K562 (cell line): Measurements from ENCODE around the gene TMEM215. TPM values are rescaled to one million over a fixed set of nuclear protein-coding genes. Genes with fewer than 3 reads are reported as not detected.

Experiments used
- ATAC-seq: fragments of 200-7000 bp; cut with Tn5 transposase; 3 replicates; pipeline ENCODE4 v1.9.1; 2020; ENCODE audit warnings: moderate library complexity
- BruUV-seq: library from RNA; stranded (reverse); fragments of 400-500 nt; replicated peaks from 2 replicates; lab custom pipeline; 2021; lab: Mats Ljungman, UMichigan
- CTCF ChIA-PET: fragments of 300-600 bp; formaldehyde crosslinking; extraction: SDS; loops from one replicate; lab custom pipeline; 2021; ENCODE audit warnings: low intra/inter-chr PET ratio; lab: Yijun Ruan, JAX
- POLR2A ChIA-PET: fragments of 300-600, 350-650 bp; sonication (Branson Sonifier 250); formaldehyde crosslinking; extraction: SDS; loops from one replicate; lab custom pipeline; 2021; ENCODE audit warnings: antibody characterized with exemption, inconsistent platforms; lab: Yijun Ruan, JAX
- DNase-seq, 4 experiments: peaks; one replicate each; pipeline versions ENCODE4 v3.0.0 to v3.0.0-alpha.2; 2011 to 2018; ENCODE audit warnings: low spot score in 3 of 4, mixed read lengths in 3 of 4; ENCODE audit errors: extremely low read depth in 1 of 4
- FAIRE-seq: peaks from 2 replicates; lab custom pipeline; 2011; peaks lifted over from hg19 to GRCh38; lab: Jason Lieb, UNC
- H2AFZ ChIP-seq: 2 replicates; pipeline ENCODE4 v1.6.0; 2011; ENCODE audit warnings: low read depth, low read length, control low read depth, inconsistent platforms
- H3K27ac ChIP-seq: fragments of 200-600 bp; 3 replicates; pipeline ENCODE4 v1.8.0; 2011; ENCODE audit warnings: low read depth, mild to moderate bottlenecking, control low read depth, inconsistent platforms, low read length, moderate library complexity, mixed read lengths; ENCODE audit errors: extremely low read depth
- H3K27me3 ChIP-seq, 2 experiments: fragments of 300-600 bp in 1 of 2; 2 replicates in 1 of 2; 3 replicates in 1 of 2; pipeline versions ENCODE4 v1.6.0 to v1.8.0; 2011; ENCODE audit warnings: inconsistent platforms in 2 of 2, low read length in 2 of 2, mild to moderate bottlenecking in 1 of 2, mixed read lengths in 1 of 2, moderate library complexity in 1 of 2; ENCODE audit not compliant: control insufficient read depth in 2 of 2, insufficient read depth in 2 of 2
- H3K36me3 ChIP-seq: fragments of 300-600 bp; 3 replicates; pipeline ENCODE4 v1.8.0; 2011; ENCODE audit warnings: mild to moderate bottlenecking, low read length, inconsistent platforms; ENCODE audit not compliant: control insufficient read depth, insufficient read depth
- H3K4me1 ChIP-seq, 2 experiments: fragments of 200-600 bp in 1 of 2; replicated peaks in 1 of 2; 2 replicates in 1 of 2; 3 replicates in 1 of 2; pipeline versions ENCODE4 v1.5.1 to v1.8.0; 2011; ENCODE audit warnings: inconsistent platforms in 2 of 2, low read length in 2 of 2, mild to moderate bottlenecking in 1 of 2, mixed read lengths in 1 of 2, moderate library complexity in 1 of 2; ENCODE audit not compliant: control insufficient read depth in 2 of 2, insufficient read depth in 2 of 2
- H3K4me2 ChIP-seq: 2 replicates; pipeline ENCODE4 v1.6.1; 2011; ENCODE audit warnings: low read length, control low read depth, inconsistent platforms, mixed read lengths; ENCODE audit not compliant: insufficient read depth
- H3K4me3 ChIP-seq: fragments of 200-600 bp; sonication (generic), shearing (Covaris generic); 2 replicates; pipeline ENCODE4 v1.5.1; 2016; ENCODE audit warnings: control low read depth, inconsistent platforms
- H3K79me2 ChIP-seq: fragments of 200-600 bp; 3 replicates; pipeline ENCODE4 v1.8.0; 2011; ENCODE audit warnings: low read length, inconsistent platforms; ENCODE audit not compliant: control insufficient read depth, insufficient read depth
- H3K9ac ChIP-seq, 2 experiments: 2 replicates each; pipeline versions ENCODE4 v1.6.0 to v1.6.1; 2011; ENCODE audit warnings: low read depth in 2 of 2, low read length in 2 of 2, control low read depth in 1 of 2, inconsistent platforms in 1 of 2, mild to moderate bottlenecking in 1 of 2, mixed read lengths in 1 of 2; ENCODE audit not compliant: insufficient read depth in 1 of 2
- H3K9me1 ChIP-seq: one replicate; pipeline ENCODE4 v1.6.0; 2011; ENCODE audit warnings: inconsistent platforms, mild to moderate bottlenecking, low read length, moderate library complexity; ENCODE audit not compliant: control insufficient read depth, insufficient read depth
- H3K9me3 ChIP-seq: replicated peaks from 2 replicates; pipeline ENCODE4 v1.5.1; 2011; ENCODE audit warnings: low read depth, low read length, inconsistent platforms; ENCODE audit not compliant: control insufficient read depth, insufficient read depth
- H4K20me1 ChIP-seq: replicated peaks from 2 replicates; pipeline ENCODE4 v1.6.1; 2011; ENCODE audit warnings: low read length, inconsistent platforms, mixed read lengths; ENCODE audit not compliant: control insufficient read depth, insufficient read depth
- CTBP1 ChIP-seq: fragments of 450-650 bp; IDR thresholded peaks from 2 replicates; pipeline ENCODE4 v1.6.1; 2016; ENCODE audit warnings: borderline replicate concordance
- DACH1 ChIP-seq: fragments of 450-650 bp; IDR thresholded peaks from 2 replicates; pipeline ENCODE4 v1.6.1; 2018; ENCODE audit not compliant: partially characterized antibody
- POLR2H ChIP-seq: IDR thresholded peaks from 2 replicates; pipeline ENCODE4 v1.6.1; 2016; ENCODE audit warnings: missing genetic modification characterization, low read depth, mild to moderate bottlenecking, control low read depth, missing compliant biosample characterization, moderate library complexity
- RFX5 ChIP-seq: IDR thresholded peaks from 2 replicates; pipeline ENCODE4 v1.6.1; 2011; ENCODE audit warnings: low read depth, mild to moderate bottlenecking, improper control_type of control experiment, low read length
- SMARCC2 ChIP-seq: fragments of 450-650 bp; IDR thresholded peaks from 2 replicates; pipeline ENCODE4 v1.6.1; 2017; ENCODE audit warnings: antibody characterized with exemption, moderate library complexity, mild to moderate bottlenecking, low read depth
- SNIP1 ChIP-seq: fragments of 450-650 bp; IDR thresholded peaks from 2 replicates; pipeline ENCODE4 v1.7.1; 2017; ENCODE audit warnings: low read depth, mild to moderate bottlenecking
- TEAD4 ChIP-seq, 2 experiments: sonication (generic) in 1 of 2; formaldehyde crosslinking in 1 of 2; IDR thresholded peaks; 2 replicates each; pipeline versions ENCODE4 v1.6.1 to v1.8.0; 2012 to 2022; ENCODE audit warnings: borderline replicate concordance in 1 of 2, inconsistent platforms in 1 of 2, low read length in 1 of 2, mild to moderate bottlenecking in 1 of 2, missing genetic modification reagents in 1 of 2
- XRCC3 ChIP-seq: fragments of 450-650 bp; IDR thresholded peaks from 2 replicates; pipeline ENCODE4 v1.6.1; 2017; ENCODE audit warnings: mild to moderate bottlenecking, moderate library complexity
- ZFP1 ChIP-seq: fragments of 450-650 bp; formaldehyde crosslinking; IDR thresholded peaks from 2 replicates; pipeline ENCODE4 v1.4.0; 2020; ENCODE audit warnings: mild to moderate bottlenecking, mixed read lengths
- ZNF134 ChIP-seq: fragments of 250-450 bp; sonication (Bioruptor Pico); conservative IDR thresholded peaks from 2 replicates; pipeline ENCODE4 v1.4.0; 2020
- ZNF280A ChIP-seq: fragments of 450-650 bp; IDR thresholded peaks from 2 replicates; pipeline ENCODE4 v1.6.1; 2018; ENCODE audit warnings: mild to moderate bottlenecking, low read depth; ENCODE audit not compliant: partially characterized antibody
- WGBS: fragments of 100-300 bp; shearing (Covaris generic); methylation state at CpG from one replicate; pipeline ENCODE4 v1.1.6; 2016; ENCODE audit warnings: low coverage, mixed read lengths; ENCODE audit not compliant: insufficient coverage; ENCODE audit errors: missing lambda C conversion rate; 5-methylcytosine and 5-hydroxymethylcytosine counted together
- in situ Hi-C: fragments of 300-500 bp; cut with MboI; formaldehyde crosslinking; loops from 4 replicates; pipeline ENCODE4 v1.15.0; 2018; ENCODE audit warnings: inconsistent platforms, mixed read lengths
- intact Hi-C: fragments of 100-400 bp; cut with micrococcal nuclease; formaldehyde crosslinking; loops from 2 replicates; pipeline ENCODE4 v1.14.2; 2022
- polyA plus RNA-seq, 8 experiments: library from polyadenylated mRNA; depleted of rRNA in 4 of 8; stranded (reverse) in 5 of 8; unstranded in 3 of 8; fragments of >200 nt; fragmentation: Nextera tagmentation in 2 of 8; fragmentation: Illumina TruSeq in 1 of 8; extraction: Ambion mirVana in 2 of 8; extraction: Trizol in 1 of 8; gene quantifications; 2 replicates each; pipeline versions ENCODE4 v1.2.1 to v1.2.3, GENCODE V29; 2011 to 2014; ENCODE audit warnings: inconsistent platforms in 1 of 8, missing spikeins in 1 of 8
- total RNA-seq, 7 experiments: library from RNA; depleted of rRNA in 6 of 7; stranded (reverse); fragments of >200 nt in 6 of 7; fragmentation: Illumina TruSeq in 2 of 7; extraction: Trizol in 2 of 7; gene quantifications; 2 replicates each; pipeline versions ENCODE4 v1.2.1 to v1.2.3, GENCODE V29; 2011 to 2021; ENCODE audit warnings: low replicate concordance in 1 of 7
- TF ChIP-seq, protein P1 (sequence below): fragments of 250-450 bp; sonication (Bioruptor Pico); IDR thresholded peaks from 2 replicates; pipeline ENCODE4 v1.4.0; 2020; ENCODE audit warnings: mild to moderate bottlenecking
- TF ChIP-seq, protein P2 (sequence below): fragments of 250-450 bp; sonication (Bioruptor Pico); IDR thresholded peaks from 2 replicates; pipeline ENCODE4 v1.4.0; 2020; ENCODE audit warnings: mild to moderate bottlenecking, moderate library complexity, borderline replicate concordance

Gene TMEM215
- total and polyA plus RNA-seq, 9 of the 15 experiments (the other 6 are each of a cell fraction or from before 2014, with no cell fraction given) = not detected

- Histone ChIP-seq H3K4me2 (no peak overlapping the region), H3K9me3 (no peaks in the 10 kb centered on the region), H3K27ac (no peak overlapping the region), H2AFZ (no peak overlapping the region), H3K79me2 (no peaks in the 10 kb centered on the region), H3K9me1 (no peaks in the 10 kb centered on the region), H3K36me3 (no peaks in the 10 kb centered on the region), H3K27me3 (no peaks in the 10 kb centered on the region), H3K9ac (no peak overlapping the region), H3K4me1 (no peaks in the 10 kb centered on the region), H4K20me1 (no peaks in the 10 kb centered on the region), H3K4me3 (no peak overlapping the region)
- intact Hi-C loops (no loop called here), in situ Hi-C loops (no loop called here)
- FAIRE-seq (no peak), DNase-seq (no peak), ATAC-seq (no peak)
- ChIA-PET POLR2A (no interaction called here), CTCF (no interaction called here)
- WGBS = 0% methylated on average over 2 of the region's 2 CpGs
- BruUV-seq = no TSS peak
- TF ChIP-seq, protein P1, sequence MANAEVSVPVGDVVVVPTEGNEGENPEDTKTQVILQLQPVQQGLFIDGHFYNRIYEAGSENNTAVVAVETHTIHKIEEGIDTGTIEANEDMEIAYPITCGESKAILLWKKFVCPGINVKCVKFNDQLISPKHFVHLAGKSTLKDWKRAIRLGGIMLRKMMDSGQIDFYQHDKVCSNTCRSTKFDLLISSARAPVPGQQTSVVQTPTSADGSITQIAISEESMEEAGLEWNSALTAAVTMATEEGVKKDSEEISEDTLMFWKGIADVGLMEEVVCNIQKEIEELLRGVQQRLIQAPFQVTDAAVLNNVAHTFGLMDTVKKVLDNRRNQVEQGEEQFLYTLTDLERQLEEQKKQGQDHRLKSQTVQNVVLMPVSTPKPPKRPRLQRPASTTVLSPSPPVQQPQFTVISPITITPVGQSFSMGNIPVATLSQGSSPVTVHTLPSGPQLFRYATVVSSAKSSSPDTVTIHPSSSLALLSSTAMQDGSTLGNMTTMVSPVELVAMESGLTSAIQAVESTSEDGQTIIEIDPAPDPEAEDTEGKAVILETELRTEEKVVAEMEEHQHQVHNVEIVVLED = no peak
- TF ChIP-seq ZFP1 (CRISPR knock-in tag) = no peak
- no peak for TF ChIP-seq RFX5
- no peak for TF ChIP-seq ZNF280A
- TF ChIP-seq CTBP1 = no peak
- no peak for TF ChIP-seq DACH1
- no peak for TF ChIP-seq POLR2H (tag)
- no peak for TF ChIP-seq ZNF134 (CRISPR knock-in tag)
- TF ChIP-seq, protein P2, sequence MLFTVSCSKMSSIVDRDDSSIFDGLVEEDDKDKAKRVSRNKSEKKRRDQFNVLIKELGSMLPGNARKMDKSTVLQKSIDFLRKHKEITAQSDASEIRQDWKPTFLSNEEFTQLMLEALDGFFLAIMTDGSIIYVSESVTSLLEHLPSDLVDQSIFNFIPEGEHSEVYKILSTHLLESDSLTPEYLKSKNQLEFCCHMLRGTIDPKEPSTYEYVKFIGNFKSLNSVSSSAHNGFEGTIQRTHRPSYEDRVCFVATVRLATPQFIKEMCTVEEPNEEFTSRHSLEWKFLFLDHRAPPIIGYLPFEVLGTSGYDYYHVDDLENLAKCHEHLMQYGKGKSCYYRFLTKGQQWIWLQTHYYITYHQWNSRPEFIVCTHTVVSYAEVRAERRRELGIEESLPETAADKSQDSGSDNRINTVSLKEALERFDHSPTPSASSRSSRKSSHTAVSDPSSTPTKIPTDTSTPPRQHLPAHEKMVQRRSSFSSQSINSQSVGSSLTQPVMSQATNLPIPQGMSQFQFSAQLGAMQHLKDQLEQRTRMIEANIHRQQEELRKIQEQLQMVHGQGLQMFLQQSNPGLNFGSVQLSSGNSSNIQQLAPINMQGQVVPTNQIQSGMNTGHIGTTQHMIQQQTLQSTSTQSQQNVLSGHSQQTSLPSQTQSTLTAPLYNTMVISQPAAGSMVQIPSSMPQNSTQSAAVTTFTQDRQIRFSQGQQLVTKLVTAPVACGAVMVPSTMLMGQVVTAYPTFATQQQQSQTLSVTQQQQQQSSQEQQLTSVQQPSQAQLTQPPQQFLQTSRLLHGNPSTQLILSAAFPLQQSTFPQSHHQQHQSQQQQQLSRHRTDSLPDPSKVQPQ (CRISPR knock-in tag) = no peak
- TF ChIP-seq SNIP1 = no peak
- TF ChIP-seq TEAD4 (IDR thresholded peaks at IDR 0.05; ENCODE audit: low read length) = no peak
- no peak for TF ChIP-seq TEAD4 (CRISPR knock-in tag; IDR thresholded peaks at IDR 0.05; ENCODE audit: borderline replicate concordance)
- no peak for TF ChIP-seq SMARCC2
- TF ChIP-seq XRCC3 = no peak
These were observed 35.3 kb upstream of the TMEM215 start for GRCh38 chr9:32748013-32748412.
